ENCODE measurements around the gene AOPEP. TPM values are rescaled to one million over a fixed set of nuclear protein-coding genes. Genes with fewer than 3 reads are reported as not detected.

The AOPEP gene
- total RNA-seq, 2 experiments from 2014 or later, result 13.5 to 17.0 TPM

GRCh38 chr9:95095641-95096355 is 369.3 kb downstream of the AOPEP start:
- H3K9me3 Mint-ChIP-seq, result no peaks in the 10 kb centered on the region
- CTCF ChIA-PET, result interaction anchor here (1.0 kb wide), 1 partner anchor 35 kb away, joined by 3 read pairs; no protein-coding TSS in a partner anchor
- DNase-seq, result no peak
- POLR2A ChIA-PET, result no interaction called here
- no peaks in the 10 kb centered on the region for H3K27me3 Mint-ChIP-seq
- peaks cover 12% of the 10 kb centered on the region for H3K4me1 Mint-ChIP-seq
- no peaks in the 10 kb centered on the region for H3K36me3 Mint-ChIP-seq (ENCODE audit: low read depth)
- H3K4me3 Mint-ChIP-seq, result no peak overlapping the region
- no peak overlapping the region for H3K27ac Mint-ChIP-seq

DNA sequence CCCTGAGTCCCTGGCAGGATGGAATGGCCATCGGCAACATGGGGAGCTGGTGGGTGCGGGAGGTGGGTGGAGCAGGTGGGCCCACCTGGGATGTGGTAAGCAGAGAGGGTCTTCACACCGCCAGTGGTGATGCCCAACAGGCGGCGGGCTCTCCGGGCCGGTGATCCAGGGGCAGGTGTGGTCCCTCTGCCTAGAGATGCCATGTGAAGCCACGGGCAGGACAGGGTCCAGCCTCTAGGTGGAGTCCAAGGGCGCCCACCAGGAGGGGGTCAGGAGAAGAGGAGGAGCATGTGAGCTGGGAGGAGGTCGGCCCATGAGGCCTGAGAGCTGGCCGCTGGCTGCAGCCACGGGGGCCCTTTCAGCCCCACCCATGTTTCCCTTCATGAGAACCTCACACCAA is 369.9 kb downstream of the AOPEP start:
- Mint-ChIP-seq H3K36me3 (ENCODE audit: low read depth) (no peaks in the 10 kb centered on the region), H3K9me3 (no peaks in the 10 kb centered on the region), H3K27ac (no peak overlapping the region), H3K4me1 (peaks cover 12% of the 10 kb centered on the region), H3K27me3 (no peaks in the 10 kb centered on the region), H3K4me3 (no peak overlapping the region)
- ChIA-PET CTCF (interaction anchor here (1.2 kb wide), 1 partner anchor 35 kb away, joined by 4 read pairs; no protein-coding TSS in a partner anchor), POLR2A (no interaction called here)
- DNase-seq, result no peak

DNA sequence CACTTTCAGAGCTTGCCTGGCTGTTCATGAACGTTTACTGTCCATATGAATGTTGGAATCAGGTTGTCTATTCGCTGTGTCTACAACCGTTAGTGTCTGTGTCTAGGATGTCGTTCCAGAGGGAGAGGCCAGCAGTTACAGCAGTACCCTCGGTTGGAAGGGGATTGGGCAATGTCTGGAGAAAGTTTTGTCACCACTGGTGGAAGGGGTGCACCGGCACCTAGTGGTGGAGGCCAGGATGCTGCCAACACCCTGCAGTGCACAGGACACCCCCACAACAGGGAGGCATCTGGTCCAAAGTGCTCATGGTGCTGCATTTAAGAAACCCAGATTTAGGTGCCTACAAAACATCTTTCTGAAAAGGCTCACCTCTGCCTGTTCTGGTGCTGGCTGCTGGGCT is 370.3 kb downstream of the AOPEP start:
- POLR2A ChIA-PET, result no interaction called here

DNA sequence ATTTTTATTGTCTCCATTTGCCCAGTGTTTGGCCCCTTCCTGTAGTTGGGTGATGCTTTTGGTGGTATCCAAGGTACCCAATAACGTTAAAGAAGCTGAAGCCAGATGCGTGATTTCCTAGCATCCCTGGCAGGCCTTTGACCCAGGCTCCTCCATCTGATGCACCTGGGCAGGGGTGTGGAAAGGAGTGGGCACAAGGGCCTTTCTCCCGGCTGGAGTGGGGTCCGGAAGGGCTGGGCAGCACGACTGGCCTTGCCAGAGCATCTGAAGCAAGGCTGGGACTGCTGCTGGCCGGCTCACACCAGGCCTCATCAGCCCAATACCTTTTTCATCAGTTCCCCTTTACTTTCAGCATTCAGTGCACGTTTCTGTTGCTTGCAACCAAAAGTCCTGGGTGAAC is 370.8 kb downstream of the AOPEP start:
- DNase-seq, result no peak
- no peaks in the 10 kb centered on the region for H3K27me3 Mint-ChIP-seq
- H3K27ac Mint-ChIP-seq, result no peak overlapping the region
- no peak overlapping the region for H3K4me3 Mint-ChIP-seq
- H3K36me3 Mint-ChIP-seq (ENCODE audit: low read depth), result no peaks in the 10 kb centered on the region
- CTCF ChIA-PET, result interaction anchor here (1.2 kb wide), 1 partner anchor 34 kb away, joined by 4 read pairs; no protein-coding TSS in a partner anchor
- POLR2A ChIA-PET, result no interaction called here
- no peaks in the 10 kb centered on the region for H3K9me3 Mint-ChIP-seq
- peaks cover 8% of the 10 kb centered on the region for H3K4me1 Mint-ChIP-seq

More for the DNA sequence above, 370.3 kb downstream of the AOPEP start:
- Mint-ChIP-seq H3K9me3 (no peaks in the 10 kb centered on the region), H3K4me3 (no peak overlapping the region), H3K4me1 (peaks cover 9% of the 10 kb centered on the region), H3K27ac (no peak overlapping the region), H3K36me3 (ENCODE audit: low read depth) (no peaks in the 10 kb centered on the region), H3K27me3 (no peaks in the 10 kb centered on the region)
- DNase-seq, result no peak
- CTCF ChIA-PET, result interaction anchor here (1.2 kb wide), 1 partner anchor 34 kb away, joined by 4 read pairs; no protein-coding TSS in a partner anchor

DNA sequence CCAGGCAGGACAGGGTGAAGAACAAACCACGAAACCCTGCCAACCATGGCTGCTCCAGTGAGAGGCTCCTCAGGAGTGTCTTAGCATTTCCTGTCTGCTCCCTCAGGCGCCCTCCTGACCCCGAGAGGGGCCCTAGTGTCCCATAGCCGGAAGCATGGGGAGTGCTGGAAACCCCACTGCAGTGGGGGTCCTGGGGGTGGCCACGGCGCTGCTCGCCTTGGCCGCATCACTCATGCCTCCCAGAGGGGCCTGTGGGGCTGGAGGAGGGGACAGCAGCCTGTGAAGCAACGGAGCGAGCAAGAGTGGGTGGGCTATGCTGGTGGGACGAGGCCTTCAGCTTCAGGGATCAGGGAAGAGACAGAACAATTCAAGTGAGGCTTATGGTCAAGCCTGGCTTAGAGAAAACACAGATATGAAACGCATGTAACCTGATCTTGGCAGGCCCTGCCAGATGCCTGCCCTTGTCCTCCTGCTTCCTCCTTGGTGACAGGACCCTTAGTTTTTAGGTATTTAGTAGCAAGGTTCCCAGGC is 372.0 kb downstream of the AOPEP start:
- no peak for DNase-seq
- H3K27ac Mint-ChIP-seq, result no peak overlapping the region

DNA sequence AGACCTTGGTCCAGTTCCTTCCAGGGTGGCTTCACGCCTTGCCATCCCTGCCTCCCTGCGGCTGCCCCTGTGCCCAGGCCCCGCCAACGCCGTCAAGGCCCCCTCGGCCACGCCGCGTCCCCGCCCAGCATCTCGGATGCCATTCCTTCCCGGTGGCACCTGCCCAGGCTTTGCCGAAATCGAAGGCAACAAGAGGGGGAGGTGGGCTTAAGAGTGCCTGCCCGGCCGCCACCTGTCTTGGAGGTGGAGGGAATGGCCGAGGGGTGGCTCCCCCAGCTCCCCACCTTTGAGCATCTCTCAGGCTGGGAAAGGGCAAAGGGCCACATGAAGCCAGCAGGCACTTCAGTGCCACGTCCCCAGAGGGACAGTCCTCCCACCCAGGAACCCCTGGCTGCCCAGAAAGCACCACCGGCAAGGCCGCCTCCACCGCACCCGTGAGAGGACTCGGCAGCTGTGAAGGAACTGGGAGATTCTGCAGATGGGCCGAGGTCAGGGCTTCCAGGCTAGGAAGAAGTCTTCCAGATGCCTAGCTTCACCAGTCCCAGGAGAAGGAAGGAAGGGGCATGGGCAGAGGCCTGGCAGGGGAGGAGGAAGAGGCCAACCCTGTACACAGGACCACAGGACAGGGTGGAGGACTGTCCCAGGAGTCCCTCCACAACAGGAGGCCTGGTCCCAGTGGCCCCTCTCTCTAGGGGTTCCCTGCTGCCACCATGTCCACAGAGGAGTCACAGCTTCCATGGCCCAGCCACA is 373.0 kb downstream of the AOPEP start:
- no peak for DNase-seq
- CTCF ChIA-PET, result no interaction called here
- Mint-ChIP-seq H3K27ac (no peak overlapping the region), H3K27me3 (no peaks in the 10 kb centered on the region), H3K4me3 (no peak overlapping the region), H3K4me1 (no peaks in the 10 kb centered on the region), H3K36me3 (ENCODE audit: low read depth) (no peaks in the 10 kb centered on the region), H3K9me3 (no peaks in the 10 kb centered on the region)
- POLR2A ChIA-PET, result no interaction called here

More for the DNA sequence above, 372.0 kb downstream of the AOPEP start:
- ChIA-PET CTCF (interaction anchor here (0.9 kb wide), 1 partner anchor 12 kb away, joined by 3 read pairs; no protein-coding TSS in a partner anchor), POLR2A (no interaction called here)
- Mint-ChIP-seq H3K9me3 (no peaks in the 10 kb centered on the region), H3K4me3 (no peak overlapping the region), H3K36me3 (ENCODE audit: low read depth) (no peaks in the 10 kb centered on the region), H3K4me1 (no peaks in the 10 kb centered on the region), H3K27me3 (no peaks in the 10 kb centered on the region)

- Mint-ChIP-seq H3K27me3 (no peaks in the 10 kb centered on the region), H3K4me1 (no peaks in the 10 kb centered on the region), H3K9me3 (no peaks in the 10 kb centered on the region), H3K36me3 (ENCODE audit: low read depth) (no peaks in the 10 kb centered on the region), H3K4me3 (no peak overlapping the region), H3K27ac (no peak overlapping the region)
- DNase-seq, result no peak
- POLR2A ChIA-PET, result no interaction called here
- CTCF ChIA-PET, result no interaction called here
Measured at GRCh38 chr9:95100071-95100627, 373.6 kb downstream of the AOPEP start.

- ChIA-PET POLR2A (no interaction called here), CTCF (no interaction called here)
- no peaks in the 10 kb centered on the region for H3K36me3 Mint-ChIP-seq (ENCODE audit: low read depth)
- no peak overlapping the region for H3K4me3 Mint-ChIP-seq
- H3K27me3 Mint-ChIP-seq, result no peaks in the 10 kb centered on the region
- no peaks in the 10 kb centered on the region for H3K9me3 Mint-ChIP-seq
- no peak overlapping the region for H3K27ac Mint-ChIP-seq
- H3K4me1 Mint-ChIP-seq, result no peaks in the 10 kb centered on the region
- DNase-seq, result no peak
Measured at GRCh38 chr9:95101326-95101725, 374.8 kb downstream of the AOPEP start.

DNA sequence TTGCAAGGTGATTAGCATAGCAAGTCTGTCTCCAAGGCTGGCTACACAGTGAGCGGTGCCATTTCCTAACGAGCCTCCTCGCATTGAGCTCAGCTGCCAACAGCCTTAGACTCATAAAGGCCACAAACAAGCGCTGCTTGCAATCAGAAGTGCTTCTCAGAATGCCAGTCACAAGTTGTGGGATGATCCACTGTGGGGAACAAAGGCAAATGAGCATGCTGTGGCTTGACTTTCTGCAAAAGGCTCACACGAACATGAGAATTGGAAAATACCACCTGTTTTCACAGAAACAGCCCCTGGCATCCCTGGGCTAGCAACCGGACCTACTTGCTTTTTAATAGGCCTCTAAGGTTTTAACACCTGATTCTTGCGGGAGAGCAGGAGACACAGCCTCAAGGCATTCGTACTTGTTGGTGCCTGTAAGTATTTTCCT is 375.5 kb downstream of the AOPEP start:
- Mint-ChIP-seq H3K9me3 (no peaks in the 10 kb centered on the region), H3K36me3 (ENCODE audit: low read depth) (no peaks in the 10 kb centered on the region), H3K4me1 (no peaks in the 10 kb centered on the region), H3K27ac (no peak overlapping the region), H3K27me3 (no peaks in the 10 kb centered on the region), H3K4me3 (no peak overlapping the region)
- CTCF ChIA-PET, result no interaction called here
- POLR2A ChIA-PET, result interaction anchor here (0.9 kb wide), 1 partner anchor 15 kb away, joined by 3 read pairs; no protein-coding TSS in a partner anchor
- DNase-seq, result no peak

- DNase-seq, result no peak
- Mint-ChIP-seq H3K27me3 (no peaks in the 10 kb centered on the region), H3K36me3 (ENCODE audit: low read depth) (no peaks in the 10 kb centered on the region), H3K4me1 (no peaks in the 10 kb centered on the region), H3K9me3 (no peaks in the 10 kb centered on the region), H3K4me3 (no peak overlapping the region), H3K27ac (no peak overlapping the region)
- POLR2A ChIA-PET, result interaction anchor here (0.9 kb wide), 1 partner anchor 16 kb away, joined by 3 read pairs; no protein-coding TSS in a partner anchor
- CTCF ChIA-PET, result no interaction called here
Measured at GRCh38 chr9:95102572-95102971, 376.1 kb downstream of the AOPEP start.

DNA sequence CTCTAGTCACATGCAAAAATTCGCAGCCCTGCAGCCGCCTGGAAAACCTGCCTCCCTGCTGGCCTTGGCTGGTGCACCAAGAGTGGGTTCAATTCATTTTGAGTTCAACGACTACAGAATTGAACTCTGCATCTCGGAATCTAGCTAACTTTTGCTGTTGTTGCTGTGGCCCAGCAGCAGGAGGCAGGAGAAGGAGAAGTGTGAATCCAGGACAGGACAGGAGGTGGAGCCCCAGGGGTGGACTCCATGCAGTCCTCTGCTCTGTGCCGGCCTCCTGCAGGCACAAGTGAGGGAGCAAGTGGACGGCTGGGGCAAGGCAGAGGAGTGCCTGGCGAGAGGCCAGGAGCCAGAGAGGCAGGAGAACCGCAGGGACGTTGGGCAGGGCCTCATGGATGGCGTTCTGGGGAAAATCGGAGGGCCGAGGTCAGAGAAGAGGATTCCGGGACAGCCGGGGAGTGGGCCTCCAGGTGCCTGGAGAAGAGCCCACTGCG is 376.8 kb downstream of the AOPEP start:
- H3K36me3 Mint-ChIP-seq (ENCODE audit: low read depth), result no peaks in the 10 kb centered on the region
- H3K27ac Mint-ChIP-seq, result no peak overlapping the region
- POLR2A ChIA-PET, result no interaction called here
- H3K9me3 Mint-ChIP-seq, result no peaks in the 10 kb centered on the region
- no peaks in the 10 kb centered on the region for H3K4me1 Mint-ChIP-seq
- no peaks in the 10 kb centered on the region for H3K27me3 Mint-ChIP-seq
- CTCF ChIA-PET, result no interaction called here
- no peak overlapping the region for H3K4me3 Mint-ChIP-seq
- no peak for DNase-seq

DNA sequence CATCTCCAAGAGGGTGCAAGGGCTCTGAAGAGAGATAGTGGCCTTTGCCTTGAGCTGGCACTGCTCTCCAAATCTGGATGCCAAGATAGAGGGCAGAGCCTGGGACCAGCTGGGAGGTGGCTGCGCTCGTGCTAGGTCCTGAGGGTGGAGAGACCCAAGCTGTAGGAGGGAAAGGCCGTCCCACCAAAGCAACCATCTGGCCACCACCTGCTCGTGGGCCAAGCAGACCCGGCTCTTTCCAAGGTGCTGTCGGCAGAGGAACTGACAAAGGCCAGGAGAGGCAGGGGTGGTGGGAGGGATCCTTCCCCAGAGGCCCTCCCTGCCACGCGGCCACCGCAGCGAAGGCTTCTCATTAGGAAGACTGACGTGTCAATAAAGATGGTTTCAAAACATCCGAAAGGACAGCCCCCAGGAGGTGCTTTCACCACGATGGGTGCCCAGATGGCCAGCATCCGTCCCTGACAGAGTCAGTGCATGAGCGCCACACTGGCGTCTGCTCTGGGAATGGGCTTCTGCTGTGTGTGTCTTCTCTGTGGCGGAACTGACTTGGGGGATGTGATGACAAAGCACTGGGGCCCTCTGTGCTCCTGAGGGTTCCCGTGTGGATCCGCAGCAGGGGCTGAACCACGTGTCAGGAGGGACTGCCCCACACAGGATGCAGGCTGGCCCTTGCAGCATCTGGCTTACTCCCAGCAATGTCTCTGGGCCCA is 377.5 kb downstream of the AOPEP start:
- H3K36me3 Mint-ChIP-seq (ENCODE audit: low read depth), result no peaks in the 10 kb centered on the region
- H3K27ac Mint-ChIP-seq, result no peak overlapping the region
- H3K4me1 Mint-ChIP-seq, result no peaks in the 10 kb centered on the region
- H3K9me3 Mint-ChIP-seq, result no peaks in the 10 kb centered on the region
- no peak overlapping the region for H3K4me3 Mint-ChIP-seq
- DNase-seq, result no peak
- ChIA-PET POLR2A (no interaction called here), CTCF (no interaction called here)
- no peaks in the 10 kb centered on the region for H3K27me3 Mint-ChIP-seq

GRCh38 chr9:95104581-95104960 is 378.1 kb downstream of the AOPEP start:
- Mint-ChIP-seq H3K27ac (no peak overlapping the region), H3K4me1 (no peaks in the 10 kb centered on the region), H3K4me3 (no peak overlapping the region), H3K9me3 (no peaks in the 10 kb centered on the region), H3K36me3 (ENCODE audit: low read depth) (no peaks in the 10 kb centered on the region), H3K27me3 (no peaks in the 10 kb centered on the region)
- no peak for DNase-seq
- POLR2A ChIA-PET, result no interaction called here
- CTCF ChIA-PET, result no interaction called here

Data from activated CD4-positive, alpha-beta memory T cell treated with anti-CD3 and anti-CD28 coated beads, Interleukin-2, amount 10 ng/mL, durations not matched to agents 7 days and 5 days (primary cell).